SH-SY5Y (cell line): ENCODE measurements around the gene MAP3K7.

ENCODE experiments used
- GATA2 ChIP-seq: IDR thresholded peaks from 2 replicates; pipeline ENCODE4 v1.6.1; 2011; ENCODE audit warnings: mild to moderate bottlenecking, low read depth, low read length
- GATA3 ChIP-seq: IDR thresholded peaks from 2 replicates; pipeline ENCODE4 v1.6.1; 2011; ENCODE audit warnings: low read depth, mild to moderate bottlenecking, low read length, moderate library complexity

- TF ChIP-seq GATA2: no peak
- no peak for TF ChIP-seq GATA3
These were observed 19.0 kb upstream of the MAP3K7 start for GRCh38 chr6:90605749-90606340.
